GM19324 (cell line): ENCODE results near the gene FGD4.

Source experiments
- ATAC-seq: cut with Tn5 transposase; IDR thresholded peaks from one replicate; pipeline ENCODE4 v1.9.1; 2021; ENCODE audit warnings: mild to moderate bottlenecking, moderate library complexity; ENCODE audit not compliant: unreplicated experiment, low FRiP score

Gene FGD4

DNA sequence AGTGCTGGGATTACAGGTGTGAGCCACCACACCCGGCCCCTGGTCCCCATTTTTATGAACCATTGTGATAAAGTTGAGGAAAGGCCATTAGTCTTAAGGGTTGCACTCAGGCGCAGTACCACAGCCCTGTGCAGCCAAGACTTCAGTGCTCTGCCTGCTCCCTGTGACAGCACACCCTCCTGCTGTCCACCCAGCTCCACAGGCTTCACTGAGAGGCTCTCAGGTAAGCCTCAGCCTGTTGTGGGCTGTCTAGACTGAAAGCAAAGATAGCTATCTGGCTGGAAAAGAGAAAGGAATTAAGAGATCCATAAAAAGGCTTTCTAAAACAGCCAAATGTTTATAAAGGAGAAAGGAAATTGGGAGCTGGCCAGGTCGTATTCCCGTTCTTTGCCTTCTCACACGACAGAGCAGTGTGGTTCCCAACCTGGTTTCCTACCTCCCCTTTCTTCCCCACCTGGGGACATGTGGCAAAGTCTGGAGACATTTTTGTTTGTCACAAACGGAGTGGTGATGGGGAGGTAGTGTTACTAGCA is 260.6 kb downstream of the FGD4 start:
- ATAC-seq: no peak

- ATAC-seq: no peak
Measured at GRCh38 chr12:32661706-32662105, 262.3 kb downstream of the FGD4 start.

DNA sequence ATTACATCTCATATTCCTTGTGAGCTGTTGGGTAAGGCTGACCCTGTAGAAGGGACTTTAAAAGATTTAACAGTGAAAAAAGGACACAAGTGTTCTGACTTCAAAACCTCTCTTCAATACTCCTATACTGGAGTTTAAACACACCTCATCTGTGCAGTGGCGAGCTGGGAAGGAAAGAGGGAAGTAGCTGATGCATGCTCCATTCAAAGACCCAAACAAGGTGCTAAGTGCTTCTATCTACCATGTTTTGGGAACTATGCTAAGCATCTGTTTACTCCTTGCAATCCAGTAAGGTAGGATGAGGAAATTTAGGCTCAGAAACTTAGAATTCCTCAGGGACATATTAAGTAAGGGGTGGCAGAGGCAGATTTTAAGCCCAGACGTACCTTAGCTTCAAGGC is 263.3 kb downstream of the FGD4 start:
- no peak for ATAC-seq

- no peak for ATAC-seq
Measured at GRCh38 chr12:32666018-32666417, 266.7 kb downstream of the FGD4 start.

DNA sequence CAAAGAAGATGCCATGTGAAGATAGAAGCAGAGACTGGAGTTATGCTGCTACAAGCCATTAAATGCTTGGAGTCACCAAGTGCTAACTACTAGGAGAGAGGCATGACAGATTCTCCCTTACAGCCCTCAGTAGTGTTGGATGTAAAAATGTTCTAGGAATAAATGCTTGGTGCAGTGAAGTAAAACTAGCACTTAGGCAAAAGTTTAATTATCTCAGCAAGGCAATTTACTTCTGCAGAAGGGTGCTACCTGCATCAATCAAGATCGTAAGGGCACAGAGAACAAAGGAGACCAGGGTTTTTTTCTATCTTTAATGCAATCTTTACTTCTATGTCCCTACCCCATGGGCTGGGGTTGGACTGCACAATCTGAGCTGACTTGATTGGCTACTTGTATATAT is 270.2 kb downstream of the FGD4 start:
- ATAC-seq: no peak

DNA sequence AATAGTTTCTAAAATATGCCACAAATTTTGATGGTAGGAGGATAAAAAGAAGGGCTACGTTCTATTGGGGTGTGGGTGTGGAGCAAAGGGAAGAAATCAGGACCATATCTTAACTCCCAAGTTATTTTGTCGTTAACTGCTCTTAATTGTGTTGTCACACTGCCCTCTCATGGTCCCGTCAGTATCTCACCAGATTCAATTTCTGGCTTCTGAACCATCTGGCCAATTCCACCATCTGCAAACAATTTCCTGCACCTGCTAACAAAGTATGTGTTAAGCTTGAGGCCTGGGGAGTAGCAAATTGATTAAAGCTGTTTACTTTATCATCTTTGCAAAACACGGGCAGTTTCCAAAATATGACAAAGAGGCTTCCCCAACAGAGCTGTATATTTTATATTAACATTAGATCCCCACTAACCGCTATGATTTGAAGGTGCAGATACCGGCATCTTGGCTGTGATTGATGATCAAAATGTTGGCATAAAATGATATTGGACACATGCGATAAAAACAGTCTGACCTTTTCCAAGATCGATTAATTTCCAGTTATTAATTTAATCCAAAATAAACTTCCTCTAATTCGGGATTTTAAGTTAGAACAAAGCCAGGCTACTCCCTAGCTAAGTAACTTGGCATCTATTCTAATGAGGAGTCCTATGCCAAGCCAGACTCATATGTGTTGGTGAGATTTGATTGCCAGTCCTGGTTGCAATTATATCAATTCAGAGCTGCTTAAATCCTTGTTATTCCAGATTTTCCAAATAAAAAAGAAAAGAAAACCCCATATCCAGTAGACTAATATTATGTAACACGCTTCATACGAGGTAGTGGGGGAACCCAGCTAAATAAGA is 272.8 kb downstream of the FGD4 start:
- ATAC-seq: no peak

GRCh38 chr12:32679091-32679919 is 279.9 kb downstream of the FGD4 start, which contains the start of gene DNM1L:
TSS of gene DNM1L (plus strand) at chr12:32679301. CDS start at chr12:32679364, 63 bp downstream.
- ATAC-seq: peak; percentile 99

GRCh38 chr12:32679920-32680237 is 280.5 kb downstream of the FGD4 start:
- ATAC-seq: no peak

- ATAC-seq: no peak
Measured at GRCh38 chr12:32680787-32681186, 281.4 kb downstream of the FGD4 start.

- ATAC-seq: no peak
Measured at GRCh38 chr12:32681272-32681671, 281.9 kb downstream of the FGD4 start.

GRCh38 chr12:32686340-32686739 is 287.0 kb downstream of the FGD4 start:
- ATAC-seq: no peak

- ATAC-seq: no peak
Measured at GRCh38 chr12:32688786-32689185, 289.4 kb downstream of the FGD4 start.

DNA sequence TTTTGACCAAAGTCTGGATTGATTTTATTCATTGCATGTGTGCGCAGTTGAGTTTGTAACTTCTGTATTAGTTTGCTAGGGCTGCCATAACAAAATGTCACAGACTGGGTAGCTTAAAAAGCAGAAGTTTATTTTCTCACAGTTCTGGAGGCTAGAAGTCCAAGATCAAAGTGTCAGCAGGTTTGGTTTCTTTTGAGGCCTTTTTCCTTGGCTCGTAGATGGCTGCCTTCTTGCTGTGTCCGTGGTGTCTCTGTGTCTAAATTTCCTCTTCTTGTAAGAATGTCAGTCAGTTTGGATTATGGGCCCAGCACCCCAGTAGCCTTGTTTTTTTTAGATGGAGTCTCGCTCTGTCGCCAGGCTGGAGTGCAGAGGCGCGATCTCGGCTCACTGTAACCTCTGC is 291.6 kb downstream of the FGD4 start:
- ATAC-seq: no peak

- ATAC-seq: no peak
Measured at GRCh38 chr12:32692358-32692757, 293.0 kb downstream of the FGD4 start.

GRCh38 chr12:32693036-32693435 is 293.7 kb downstream of the FGD4 start:
- no peak for ATAC-seq
